LNCaP clone FGC (cell line): ENCODE measurements around the gene KIAA1217.

Experiments used
- DNase-seq: peaks from one replicate; pipeline ENCODE4 v3.0.0-alpha.2; 2011; ENCODE audit warnings: low read depth
- H3K4me3 ChIP-seq: 2 replicates; pipeline ENCODE4 v1.5.1; 2011; ENCODE audit warnings: mild to moderate bottlenecking, low read depth, low read length, control low read depth
- CTCF ChIP-seq: IDR thresholded peaks from 2 replicates; pipeline ENCODE4 v1.5.1; 2012; ENCODE audit warnings: mild to moderate bottlenecking; ENCODE audit not compliant: control insufficient read depth, insufficient read depth; ENCODE audit errors: extremely low read depth

The KIAA1217 gene

GRCh38 chr10:24462889-24463552 lies 254.1 kb downstream of the KIAA1217 start:
- peak; percentile 56 for TF ChIP-seq CTCF
- no peak overlapping the region for H3K4me3 ChIP-seq
- no peak for DNase-seq

DNA sequence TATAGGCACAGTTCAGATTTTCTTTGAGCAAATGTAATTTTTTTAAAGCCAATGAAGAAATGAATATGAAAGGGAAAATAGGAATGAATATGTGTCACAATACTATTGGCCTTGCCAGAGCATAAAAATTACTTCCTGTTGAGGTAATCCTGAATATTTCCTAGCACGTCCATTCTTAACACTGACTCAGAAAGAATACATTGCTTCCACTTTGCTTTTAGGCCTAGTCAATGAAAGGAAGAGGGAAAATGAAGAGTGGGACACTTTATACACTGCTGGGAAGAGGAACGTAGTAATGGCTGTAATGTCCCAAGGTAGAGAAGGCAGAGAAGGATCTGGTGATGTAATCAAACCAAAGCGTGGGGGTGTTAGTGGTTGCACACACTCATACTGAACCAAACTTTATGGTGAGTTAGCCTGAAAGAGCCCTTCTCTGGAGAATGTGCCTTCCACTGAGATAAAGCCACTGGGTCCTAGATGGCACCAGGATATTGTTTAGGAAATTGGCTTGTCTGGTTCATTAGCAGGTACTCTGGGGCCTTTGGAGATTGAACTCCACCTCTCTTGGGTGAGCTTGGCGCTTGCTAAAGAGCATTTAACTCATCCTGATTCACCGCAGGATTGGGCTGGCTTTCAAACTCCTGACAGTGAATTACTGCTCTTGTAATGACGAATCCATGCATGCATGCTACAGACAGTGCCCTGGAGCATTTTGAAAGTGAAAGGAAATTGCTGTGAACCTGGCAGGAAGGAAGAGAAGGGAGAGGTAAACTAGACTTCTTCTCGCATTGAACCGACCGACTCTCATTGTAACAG lies 254.9 kb downstream of the KIAA1217 start:
- no peak overlapping the region for H3K4me3 ChIP-seq
- DNase-seq: no peak
- TF ChIP-seq CTCF: no peak

DNA sequence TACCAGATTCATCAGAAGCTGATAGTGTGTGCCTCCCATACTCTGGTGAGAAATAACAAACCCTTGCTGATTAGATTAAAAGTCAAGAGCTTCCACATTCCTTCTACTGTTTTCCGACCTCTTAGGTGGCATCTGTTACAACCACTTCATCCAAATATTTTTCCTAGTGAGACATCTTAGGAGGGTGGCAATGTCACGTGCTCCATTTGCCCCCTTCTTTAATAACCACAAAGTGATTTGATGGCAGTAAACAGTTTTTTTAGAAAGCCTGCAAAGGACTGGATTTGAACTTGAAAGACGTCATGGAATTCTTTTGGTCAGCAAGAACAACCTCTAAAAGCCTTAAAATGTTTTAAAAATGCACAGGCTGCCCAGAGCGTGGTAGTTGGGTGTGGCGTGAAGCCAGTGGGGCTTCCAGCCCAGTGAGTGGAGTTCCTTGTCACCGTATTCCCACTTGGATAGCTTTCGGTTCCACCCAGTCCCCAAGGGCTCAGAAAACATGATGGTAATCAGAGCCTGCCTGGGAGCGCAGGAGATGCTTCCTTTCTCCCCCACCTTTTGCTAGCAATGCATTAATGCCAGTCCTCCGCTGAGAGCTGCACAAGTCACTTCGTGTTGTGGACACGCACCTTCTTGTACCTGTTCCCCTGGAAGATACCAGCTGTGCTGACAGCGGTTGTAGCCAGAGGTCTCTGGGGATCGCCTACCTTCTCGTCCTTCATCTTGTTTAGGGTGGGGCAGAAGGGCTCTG lies 256.4 kb downstream of the KIAA1217 start:
- no peak for DNase-seq
- TF ChIP-seq CTCF: no peak
- peak overlapping the region; percentile 66 for H3K4me3 ChIP-seq

- TF ChIP-seq CTCF: no peak
- peak; percentile 87 for DNase-seq
- H3K4me3 ChIP-seq: peak overlapping the region; percentile 66
These were observed 257.2 kb downstream of the KIAA1217 start for GRCh38 chr10:24465891-24466818.

DNA sequence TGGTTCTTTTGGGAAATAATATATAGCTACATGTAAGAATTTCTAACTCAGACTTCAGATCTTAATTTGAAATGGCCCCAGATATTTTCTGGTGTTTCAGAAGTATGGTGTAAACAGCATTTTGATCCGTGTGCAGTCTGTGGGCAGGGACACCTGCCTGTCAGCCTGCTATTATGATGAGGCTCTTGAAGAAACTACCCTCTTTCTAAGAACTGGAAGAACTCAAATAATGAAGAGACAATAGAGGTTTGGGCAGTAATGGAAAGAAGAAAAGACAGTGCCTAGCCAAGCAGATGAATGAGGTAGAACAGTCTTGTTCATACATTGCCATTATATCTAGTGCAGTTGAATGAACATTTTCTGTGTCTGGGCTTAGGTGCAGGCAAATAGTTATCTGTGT lies 258.2 kb downstream of the KIAA1217 start:
- peak overlapping the region; percentile 66 for H3K4me3 ChIP-seq
- DNase-seq: no peak
- no peak for TF ChIP-seq CTCF

DNA sequence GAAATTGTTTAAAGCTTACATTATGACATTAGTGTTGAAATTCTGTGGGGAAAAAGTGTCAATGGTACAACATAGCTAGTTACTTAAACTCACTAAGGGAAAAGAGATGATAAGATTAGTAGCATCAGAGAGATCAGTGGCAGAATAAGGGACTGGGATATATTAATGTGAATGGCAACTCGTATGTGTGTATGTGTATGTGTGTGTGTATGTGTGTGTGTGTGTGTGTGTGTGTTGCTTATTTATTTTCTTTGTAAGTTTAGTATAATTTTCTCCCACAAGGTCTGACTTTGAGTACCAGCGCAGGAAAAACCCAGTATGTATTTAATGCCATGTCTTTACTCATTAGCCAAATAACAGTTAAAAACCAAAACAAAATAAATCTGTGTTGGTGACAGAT lies 258.7 kb downstream of the KIAA1217 start:
- no peak for DNase-seq
- H3K4me3 ChIP-seq: peak overlapping the region; percentile 66
- no peak for TF ChIP-seq CTCF
